PC-3 (cell line): Measurements from ENCODE around the gene ITCH.
"Not testable (repeated sequence)": the region's sequence is repeated elsewhere in the genome, so short reads cannot be mapped to it uniquely, and the experiment has no call there.

Experiments used
- EZH2 ChIP-seq: fragments of 300-600 bp; sonication (generic); IDR thresholded peaks from one replicate; pipeline ENCODE4 v1.6.1; 2017; ENCODE audit warnings: antibody characterized with exemption, mild to moderate bottlenecking, low read length; ENCODE audit not compliant: unreplicated experiment
- EZH2phosphoT487 ChIP-seq: fragments of 300-600 bp; sonication (generic); IDR thresholded peaks from 2 replicates; pipeline ENCODE4 v1.6.1; 2018; ENCODE audit warnings: mild to moderate bottlenecking, antibody characterized with exemption, low read length, borderline replicate concordance
- TF ChIP-seq, protein P1 (sequence below): fragments of 300-600 bp; sonication (generic); conservative IDR thresholded peaks from 2 replicates; pipeline ENCODE4 v1.5.1; 2017; ENCODE audit warnings: antibody characterized with exemption, low read depth, mild to moderate bottlenecking, low read length

DNA sequence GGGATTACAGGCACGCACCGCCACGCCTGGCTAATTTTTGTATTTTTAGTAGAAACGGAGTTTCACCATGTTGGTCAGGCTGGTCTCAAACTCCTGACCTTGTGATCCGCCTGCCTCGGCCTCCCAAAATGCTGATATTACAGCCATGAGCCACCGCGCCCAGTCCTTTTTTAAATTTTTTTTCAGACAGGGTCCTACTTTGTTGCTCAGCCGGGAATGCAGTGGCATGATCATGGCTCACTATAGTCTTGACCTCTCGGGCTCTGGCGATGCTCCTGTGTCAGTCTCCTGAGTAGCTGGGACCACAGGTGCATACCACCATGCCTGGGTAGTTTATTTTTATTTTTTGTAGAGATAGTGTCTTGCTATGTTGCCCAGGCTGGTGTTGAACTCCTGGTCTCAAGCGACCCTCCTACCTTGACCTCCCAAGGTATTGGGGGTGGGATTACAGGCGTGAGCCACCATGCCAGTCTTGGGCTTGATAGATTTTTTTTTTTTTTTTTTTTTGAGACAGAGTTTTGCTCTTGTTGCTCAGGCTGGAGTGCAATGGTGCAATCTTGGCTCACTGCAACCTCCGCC lies 19.9 kb downstream of the ITCH start:
- TF ChIP-seq, protein P1, sequence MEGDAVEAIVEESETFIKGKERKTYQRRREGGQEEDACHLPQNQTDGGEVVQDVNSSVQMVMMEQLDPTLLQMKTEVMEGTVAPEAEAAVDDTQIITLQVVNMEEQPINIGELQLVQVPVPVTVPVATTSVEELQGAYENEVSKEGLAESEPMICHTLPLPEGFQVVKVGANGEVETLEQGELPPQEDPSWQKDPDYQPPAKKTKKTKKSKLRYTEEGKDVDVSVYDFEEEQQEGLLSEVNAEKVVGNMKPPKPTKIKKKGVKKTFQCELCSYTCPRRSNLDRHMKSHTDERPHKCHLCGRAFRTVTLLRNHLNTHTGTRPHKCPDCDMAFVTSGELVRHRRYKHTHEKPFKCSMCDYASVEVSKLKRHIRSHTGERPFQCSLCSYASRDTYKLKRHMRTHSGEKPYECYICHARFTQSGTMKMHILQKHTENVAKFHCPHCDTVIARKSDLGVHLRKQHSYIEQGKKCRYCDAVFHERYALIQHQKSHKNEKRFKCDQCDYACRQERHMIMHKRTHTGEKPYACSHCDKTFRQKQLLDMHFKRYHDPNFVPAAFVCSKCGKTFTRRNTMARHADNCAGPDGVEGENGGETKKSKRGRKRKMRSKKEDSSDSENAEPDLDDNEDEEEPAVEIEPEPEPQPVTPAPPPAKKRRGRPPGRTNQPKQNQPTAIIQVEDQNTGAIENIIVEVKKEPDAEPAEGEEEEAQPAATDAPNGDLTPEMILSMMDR, result not testable (repeated sequence)
- TF ChIP-seq EZH2, EZH2phosphoT487: not testable (repeated sequence)
